Measurements from ENCODE around the gene DNAJC6.

Gene DNAJC6

GRCh38 chr1:65308781-65309303 is 501 bp upstream of the DNAJC6 start:
- Histone ChIP-seq H3K4me2 (ENCODE audit: low read length) (no peak overlapping the region), H3K27ac (ENCODE audit: low read depth, low read length) (no peak overlapping the region), H4K20me1 (ENCODE audit: control insufficient read depth, insufficient read depth, low read depth, low read length) (no peaks in the 10 kb centered on the region), H3K4me3 (ENCODE audit: low read length) (no peak overlapping the region), H3K79me2 (ENCODE audit: control insufficient read depth, low read length) (no peaks in the 10 kb centered on the region), H3K27me3 (ENCODE audit: control insufficient read depth, low read length) (no peaks in the 10 kb centered on the region), H3K36me3 (ENCODE audit: control insufficient read depth, low read length) (no peaks in the 10 kb centered on the region), H3K4me1 (ENCODE audit: control insufficient read depth, low read length) (no peaks in the 10 kb centered on the region), H3K9me3 (ENCODE audit: control insufficient read depth, insufficient read depth, low read length) (no peaks in the 10 kb centered on the region), H3K9me2 (replicated peaks; ENCODE audit: control insufficient read depth, low read length) (no peaks in the 10 kb centered on the region), H3F3A (ENCODE audit: control insufficient read depth, insufficient read depth) (no peaks in the 10 kb centered on the region)
- TF ChIP-seq CTCF (IDR thresholded peaks at IDR 0.05; ENCODE audit: low read depth, low read length, poor library complexity, severe bottlenecking) (no peak), EZH2phosphoT487 (IDR thresholded peaks at IDR 0.05; ENCODE audit: borderline replicate concordance, low read length) (no peak)

GRCh38 chr1:65310078-65310587 is 790 bp downstream of the DNAJC6 start:
- H3K27me3 ChIP-seq (ENCODE audit: control insufficient read depth, low read length), result no peaks in the 10 kb centered on the region
- H3K4me1 ChIP-seq (ENCODE audit: control insufficient read depth, low read length), result no peaks in the 10 kb centered on the region
- H3K9me3 ChIP-seq (ENCODE audit: control insufficient read depth, insufficient read depth, low read length), result no peaks in the 10 kb centered on the region
- H3K9me2 ChIP-seq (replicated peaks; ENCODE audit: control insufficient read depth, low read length), result no peaks in the 10 kb centered on the region
- no peaks in the 10 kb centered on the region for H3K36me3 ChIP-seq (ENCODE audit: control insufficient read depth, low read length)
- TF ChIP-seq EZH2phosphoT487 (IDR thresholded peaks at IDR 0.05; ENCODE audit: borderline replicate concordance, low read length) (no peak), CTCF (IDR thresholded peaks at IDR 0.05; ENCODE audit: low read depth, low read length, poor library complexity, severe bottlenecking) (no peak)
- H4K20me1 ChIP-seq (ENCODE audit: control insufficient read depth, insufficient read depth, low read depth, low read length), result no peaks in the 10 kb centered on the region
- H3K4me2 ChIP-seq (ENCODE audit: low read length), result no peak overlapping the region
- H3K4me3 ChIP-seq (ENCODE audit: low read length), result no peak overlapping the region
- no peaks in the 10 kb centered on the region for H3K79me2 ChIP-seq (ENCODE audit: control insufficient read depth, low read length)
- no peak overlapping the region for H3K27ac ChIP-seq (ENCODE audit: low read depth, low read length)
- H3F3A ChIP-seq (ENCODE audit: control insufficient read depth, insufficient read depth), result no peaks in the 10 kb centered on the region

GRCh38 chr1:65311760-65312159 is 2.4 kb downstream of the DNAJC6 start:
- no peaks in the 10 kb centered on the region for H3K36me3 ChIP-seq (ENCODE audit: control insufficient read depth, low read length)
- H3K79me2 ChIP-seq (ENCODE audit: control insufficient read depth, low read length), result no peaks in the 10 kb centered on the region
- TF ChIP-seq EZH2phosphoT487 (IDR thresholded peaks at IDR 0.05; ENCODE audit: borderline replicate concordance, low read length), result no peak
- no peak for TF ChIP-seq CTCF (IDR thresholded peaks at IDR 0.05; ENCODE audit: low read depth, low read length, poor library complexity, severe bottlenecking)
- no peaks in the 10 kb centered on the region for H3K9me3 ChIP-seq (ENCODE audit: control insufficient read depth, insufficient read depth, low read length)
- no peaks in the 10 kb centered on the region for H3K27me3 ChIP-seq (ENCODE audit: control insufficient read depth, low read length)
- no peak overlapping the region for H3K27ac ChIP-seq (ENCODE audit: low read depth, low read length)
- no peaks in the 10 kb centered on the region for H3K9me2 ChIP-seq (replicated peaks; ENCODE audit: control insufficient read depth, low read length)
- H3K4me2 ChIP-seq (ENCODE audit: low read length), result no peak overlapping the region
- no peak overlapping the region for H3K4me3 ChIP-seq (ENCODE audit: low read length)
- H3F3A ChIP-seq (ENCODE audit: control insufficient read depth, insufficient read depth), result no peaks in the 10 kb centered on the region
- H3K4me1 ChIP-seq (ENCODE audit: control insufficient read depth, low read length), result no peaks in the 10 kb centered on the region
- H4K20me1 ChIP-seq (ENCODE audit: control insufficient read depth, insufficient read depth, low read depth, low read length), result no peaks in the 10 kb centered on the region
